ENCODE data around the gene WDR12. TPM values are rescaled to one million over a fixed set of nuclear protein-coding genes. Genes with fewer than 3 reads are reported as not detected.
"Not testable (repeated sequence)": the region's sequence is repeated elsewhere in the genome, so short reads cannot be mapped to it uniquely, and the experiment has no call there.

The WDR12 gene
- total RNA-seq, 2 donors from 2014 or later, result 31.5 to 33.6 TPM

- intact Hi-C loops (cut with DNase I), result no loop called here
Measured at GRCh38 chr2:202908186-202908585, 3.3 kb downstream of the WDR12 start.

GRCh38 chr2:202905507-202905906, 6.0 kb downstream of the WDR12 start:
- intact Hi-C loops (cut with DNase I); DNase-seq (ENCODE audit: low spot score): not testable (repeated sequence)

More at GRCh38 chr2:202908186-202908585, 3.3 kb downstream of the WDR12 start:
- no peak for DNase-seq (ENCODE audit: low spot score)

DNA sequence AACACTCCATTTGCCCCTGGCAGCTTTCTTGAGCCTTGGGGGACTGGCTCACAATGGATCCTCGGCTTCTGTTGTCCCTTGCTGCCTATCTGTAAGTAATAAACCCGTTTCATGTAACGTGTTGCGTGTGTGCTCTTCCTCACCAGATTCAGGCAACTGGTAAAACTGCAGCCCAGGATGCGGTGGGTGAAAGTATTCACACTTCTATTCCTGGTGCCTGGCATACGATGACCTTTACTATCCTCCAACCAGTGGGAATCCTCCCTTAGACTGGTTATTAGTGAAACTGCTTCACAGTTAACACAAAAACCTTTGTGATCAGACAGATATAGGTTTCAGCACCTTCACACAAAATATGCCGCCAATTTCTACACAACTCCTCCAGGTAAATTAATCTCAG, 26.3 kb downstream of the WDR12 start:
- intact Hi-C loops (cut with DNase I), result no loop called here
- DNase-seq (ENCODE audit: low spot score), result no peak

DNA sequence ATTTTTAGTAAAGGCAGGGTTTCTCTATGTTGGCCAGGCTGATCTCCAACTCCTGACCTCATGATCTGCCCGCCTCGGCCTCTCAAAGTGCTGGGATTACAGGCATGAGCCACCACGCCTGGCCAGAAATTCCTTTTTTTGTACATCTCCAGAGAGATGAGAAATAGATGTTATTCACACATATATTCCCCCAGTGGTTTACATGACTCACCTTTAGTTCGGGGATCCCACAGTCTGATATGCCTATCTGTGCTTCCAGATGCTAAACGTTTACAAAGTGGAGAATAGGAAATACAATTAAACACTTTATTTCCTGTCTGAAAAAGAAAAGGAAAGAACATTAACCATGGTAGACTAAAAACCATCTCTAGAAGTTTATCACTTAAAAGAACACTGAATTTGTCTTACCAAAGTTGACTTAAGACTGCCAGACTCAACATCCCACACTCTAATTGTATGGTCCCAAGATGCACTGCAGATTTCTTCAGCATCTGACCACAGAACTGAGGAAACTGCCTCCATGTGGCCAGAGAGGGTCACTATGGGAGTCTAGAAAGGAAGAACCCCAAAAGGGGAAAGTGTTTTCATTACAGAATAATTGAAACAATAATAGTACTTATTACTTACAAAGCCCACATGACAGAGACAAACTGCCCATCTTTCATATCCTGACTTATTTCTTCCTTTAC, 27.3 kb downstream of the WDR12 start:
- intact Hi-C loops (cut with DNase I), result no loop called here
- no peak for DNase-seq (ENCODE audit: low spot score)

DNA sequence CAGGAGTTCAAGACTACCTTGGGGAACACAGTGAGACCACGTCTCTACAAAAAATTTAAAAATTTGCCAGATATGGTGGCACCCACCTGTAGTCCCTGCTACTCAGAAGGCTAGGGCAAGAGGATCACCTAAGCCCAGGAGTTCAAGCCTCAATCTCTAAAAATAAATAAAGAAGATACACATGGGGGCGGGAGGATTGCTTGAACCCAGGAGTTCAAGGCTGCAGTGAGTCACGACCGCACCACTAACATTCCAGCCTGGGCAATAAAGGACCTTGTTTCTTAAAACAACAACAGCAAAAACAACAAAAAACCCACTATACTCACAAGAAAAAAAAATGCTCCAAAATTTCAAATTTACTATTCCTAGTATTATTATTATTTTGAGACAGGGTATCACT, 29.9 kb downstream of the WDR12 start:
- no peak for DNase-seq (ENCODE audit: low spot score)

DNA sequence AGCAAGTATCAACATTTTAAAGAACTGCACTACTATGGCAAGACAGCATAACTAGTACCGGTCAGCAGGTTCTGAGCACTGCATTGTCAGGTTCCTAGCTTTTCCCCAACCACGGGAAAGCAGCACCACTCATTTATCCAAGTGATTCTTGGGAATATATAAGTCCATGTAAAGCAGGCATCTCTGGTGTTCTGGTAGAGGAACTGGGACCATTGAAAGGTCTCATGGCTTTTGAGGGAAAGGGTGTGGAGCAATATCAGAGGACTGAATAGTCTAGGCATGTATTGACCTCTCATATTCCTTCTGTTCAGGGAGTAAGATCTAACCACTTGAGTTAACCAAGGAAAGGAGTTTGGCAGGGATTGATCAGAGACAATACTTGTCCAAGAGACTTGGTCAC, 33.8 kb downstream of the WDR12 start:
- intact Hi-C loops (cut with DNase I), result no loop called here
- no peak for DNase-seq (ENCODE audit: low spot score)

More for the DNA sequence above, 29.9 kb downstream of the WDR12 start:
- intact Hi-C loops (cut with DNase I), result no loop called here

DNA sequence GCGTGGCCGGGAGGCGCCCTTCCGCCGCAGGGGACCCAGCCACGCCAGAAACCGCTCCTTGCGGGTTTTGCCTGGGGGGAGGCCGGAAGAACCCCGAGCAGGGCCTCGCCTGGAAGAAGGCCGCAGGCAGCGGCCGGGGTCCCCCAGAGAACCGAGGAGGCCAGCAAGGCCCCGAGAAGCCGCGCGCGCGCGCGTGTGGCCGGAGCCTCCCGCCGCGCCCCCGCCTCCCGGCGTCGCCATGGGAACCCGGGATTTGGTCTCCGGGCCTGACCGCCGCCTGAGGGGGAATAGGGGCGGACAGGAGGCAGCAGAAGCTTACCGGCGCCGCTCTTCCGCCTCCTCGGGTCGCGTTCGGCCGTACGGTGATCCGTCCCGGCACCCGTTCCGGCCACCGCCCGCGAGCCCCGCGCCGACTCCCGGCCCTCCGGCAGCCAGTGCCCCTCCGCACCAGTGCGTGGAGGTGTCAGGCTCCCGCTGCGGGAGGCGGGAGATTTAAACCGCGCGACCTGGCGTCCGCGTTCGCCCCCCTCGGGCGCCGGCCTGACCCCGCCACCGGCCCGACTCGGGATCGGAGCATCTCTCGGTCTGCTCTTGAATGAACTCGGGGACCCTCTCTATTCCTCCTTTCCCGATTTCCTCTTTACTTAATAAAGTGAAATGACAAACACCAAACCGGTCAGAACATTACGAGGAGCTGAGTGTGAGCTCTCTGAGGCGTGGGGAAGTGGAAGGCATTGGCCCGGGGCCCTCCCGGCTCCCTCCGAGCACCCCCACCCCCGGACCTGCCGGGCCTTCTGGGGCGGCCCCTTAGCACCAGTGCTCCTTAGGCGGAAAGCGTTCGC, 40.0 kb downstream of the WDR12 start, which contains the start of gene ICA1L:
ICA1L (minus strand) TSS at position 467 of the 842 bp plus-strand sequence. CDS start 42,757 bp downstream, outside the sequence.
- intact Hi-C loops (cut with DNase I), result no loop called here
- peak; percentile 87 for DNase-seq (ENCODE audit: low spot score)

- intact Hi-C loops (cut with DNase I), result no loop called here
Measured at GRCh38 chr2:202870431-202871299, 40.8 kb downstream of the WDR12 start.

DNA sequence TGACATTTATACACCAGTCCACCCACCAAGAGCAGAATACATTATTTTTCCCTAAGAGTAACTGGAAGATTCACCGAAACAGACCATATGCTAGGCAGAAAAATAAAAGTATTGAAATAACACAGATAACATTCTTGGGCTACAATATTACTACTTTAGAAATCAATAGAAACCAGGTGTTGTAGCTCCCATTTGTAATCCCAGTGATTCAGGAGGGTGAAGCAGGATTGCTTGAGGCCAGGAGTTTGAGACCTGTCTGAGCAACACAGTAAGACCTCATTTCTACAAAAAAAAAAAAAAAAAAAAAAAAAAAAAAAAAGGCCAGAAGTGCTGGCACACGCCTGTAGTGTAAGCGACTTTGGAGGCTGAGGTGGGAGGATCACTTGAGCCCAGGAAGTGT, 49.5 kb downstream of the WDR12 start:
- no peak for DNase-seq (ENCODE audit: low spot score)
- intact Hi-C loops (cut with DNase I), result no loop called here

More at GRCh38 chr2:202870431-202871299, 40.8 kb downstream of the WDR12 start:
- peak; percentile 83 for DNase-seq (ENCODE audit: low spot score)

DNA sequence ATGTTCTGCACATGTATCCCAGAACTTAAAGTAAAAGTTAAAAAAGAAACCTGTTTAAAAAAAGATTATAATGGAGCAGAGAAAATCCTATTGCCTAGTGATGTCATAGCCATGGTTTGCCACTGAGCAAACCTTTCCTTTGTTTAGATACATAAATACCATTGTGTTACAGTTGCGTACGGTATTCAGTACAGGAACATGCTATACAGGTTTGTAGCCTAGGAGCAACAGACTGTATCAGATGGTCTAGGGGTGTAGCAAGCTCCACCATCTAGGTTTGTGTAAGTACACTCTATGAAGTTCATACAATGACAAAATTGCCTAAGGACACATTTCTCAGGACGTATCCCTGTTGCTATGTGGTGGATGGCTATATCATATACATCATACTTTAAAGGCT, 52.9 kb downstream of the WDR12 start:
- DNase-seq (ENCODE audit: low spot score), result no peak
- intact Hi-C loops (cut with DNase I), result no loop called here

- DNase-seq (ENCODE audit: low spot score); intact Hi-C loops (cut with DNase I): not testable (repeated sequence)
Measured at GRCh38 chr2:202849343-202849742, 62.1 kb downstream of the WDR12 start.

- intact Hi-C loops (cut with DNase I), result no loop called here
- DNase-seq (ENCODE audit: low spot score), result no peak
Measured at GRCh38 chr2:202848813-202849212, 62.7 kb downstream of the WDR12 start.

GRCh38 chr2:202847693-202848524, 63.6 kb downstream of the WDR12 start:
- DNase-seq (ENCODE audit: low spot score), result no peak
- intact Hi-C loops (cut with DNase I), result no loop called here

DNA sequence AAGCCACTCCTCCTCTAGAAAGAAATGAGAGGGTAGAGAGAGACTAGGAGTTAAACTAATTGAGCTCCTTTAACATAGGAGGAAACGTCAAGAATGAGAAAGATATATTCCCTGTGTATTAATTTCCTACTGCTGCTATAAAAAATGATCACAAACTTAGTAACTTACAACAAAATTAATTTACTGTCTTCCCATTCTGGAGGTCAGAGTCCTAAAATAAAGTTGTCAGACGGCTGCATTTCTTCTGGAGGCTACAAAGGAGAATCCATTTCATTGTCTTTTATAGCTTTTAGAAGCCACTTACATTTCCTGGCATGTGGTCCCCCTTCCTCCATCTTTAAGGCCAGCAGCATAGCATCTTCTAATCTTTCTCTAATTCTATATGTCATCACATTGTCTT, 66.8 kb downstream of the WDR12 start:
- DNase-seq (ENCODE audit: low spot score), result no peak

DNA sequence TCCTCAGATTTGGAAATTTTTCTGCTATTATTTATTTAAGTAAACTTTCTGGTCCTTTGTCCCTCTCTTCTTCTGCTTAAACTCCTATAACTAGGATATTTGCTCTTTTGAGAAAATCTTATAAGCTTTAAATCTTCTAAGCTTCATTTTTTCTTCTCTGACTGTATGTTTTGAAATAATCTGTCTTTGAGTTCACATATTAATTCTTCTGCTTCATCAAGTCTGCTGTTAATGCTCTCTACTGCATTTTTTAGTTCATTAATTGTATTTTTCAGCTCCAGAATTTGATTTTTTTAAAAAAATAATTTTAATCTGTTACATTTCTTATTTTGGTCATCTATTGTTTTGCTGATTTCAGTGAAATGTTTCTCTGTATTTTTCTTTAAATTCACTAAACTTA, 68.8 kb downstream of the WDR12 start:
- DNase-seq (ENCODE audit: low spot score), result no peak
- intact Hi-C loops (cut with DNase I), result no loop called here

More for the DNA sequence above, 66.8 kb downstream of the WDR12 start:
- intact Hi-C loops (cut with DNase I), result no loop called here

- intact Hi-C loops (cut with DNase I), result no loop called here
- DNase-seq (ENCODE audit: low spot score), result no peak
Measured at GRCh38 chr2:202841090-202841867, 70.2 kb downstream of the WDR12 start.

DNA sequence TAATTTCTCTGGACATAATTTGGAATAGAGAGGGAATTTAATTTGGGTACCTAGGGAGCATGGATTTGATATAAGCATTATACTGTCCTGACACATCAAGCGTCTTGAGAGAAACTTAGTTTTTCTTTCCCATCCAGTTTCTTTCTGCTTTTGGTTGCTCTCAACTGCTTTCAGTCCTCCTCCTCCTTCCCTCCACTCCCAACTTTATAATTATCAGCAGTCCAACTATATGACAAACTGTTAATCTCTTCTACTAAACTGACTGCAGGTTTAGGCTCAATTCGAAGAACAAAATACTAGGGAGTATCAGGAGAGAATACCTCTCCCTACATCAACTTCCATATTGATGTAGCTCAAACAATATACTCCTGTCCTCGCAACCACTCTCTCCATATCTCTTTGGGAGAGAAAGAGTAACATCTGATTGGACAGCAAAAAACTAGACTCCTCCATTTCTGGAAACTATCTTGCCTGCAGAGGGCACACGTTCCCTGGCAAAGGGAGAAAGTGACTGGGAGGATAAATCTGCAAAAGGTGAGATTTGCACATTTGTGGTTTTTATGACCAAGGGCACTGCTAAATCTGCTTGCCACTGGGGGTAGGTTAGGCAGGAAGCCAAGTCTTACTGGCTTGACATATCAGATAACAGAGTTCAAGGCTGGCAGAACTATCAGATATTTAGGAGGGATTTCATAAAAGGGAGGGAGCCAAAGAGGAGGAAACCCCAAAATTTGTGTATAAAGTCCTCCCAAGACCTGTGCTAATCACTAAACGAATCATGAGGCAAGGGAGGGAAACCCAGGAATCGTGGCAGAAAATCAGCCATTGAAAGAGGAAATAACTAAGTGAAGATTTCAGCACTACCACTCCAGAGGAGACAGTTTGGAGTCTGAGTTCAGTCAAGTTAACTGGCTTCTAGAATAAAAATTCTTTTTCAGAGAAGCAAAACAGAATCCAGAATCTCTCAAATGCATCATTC, 79.9 kb downstream of the WDR12 start:
- intact Hi-C loops (cut with DNase I), result no loop called here
- DNase-seq (ENCODE audit: low spot score), result no peak
